D341Med (cell line): Measurements from ENCODE around the gene CIAO2A.
A peak's percentile ranks its signal among the peaks of the same experiment; 100 is the strongest.
"Not testable (repeated sequence)": the region's sequence is repeated elsewhere in the genome, so short reads cannot be mapped to it uniquely, and the experiment has no call there.

Experiments used
- DNase-seq: peaks from one replicate; pipeline ENCODE4 v3.0.0; 2012; ENCODE audit warnings: low spot score

CIAO2A gene

GRCh38 chr15:64070965-64071851, 22.4 kb downstream of the CIAO2A start:
- no peak for DNase-seq

- no peak for DNase-seq
These were observed 23.5 kb downstream of the CIAO2A start for GRCh38 chr15:64070106-64070505.

GRCh38 chr15:64068133-64068532, 25.5 kb downstream of the CIAO2A start:
- DNase-seq = no peak

- peak; percentile 84 for DNase-seq
These were observed 26.0 kb downstream of the CIAO2A start for GRCh38 chr15:64067564-64068030.

- no peak for DNase-seq
These were observed 27.2 kb downstream of the CIAO2A start for GRCh38 chr15:64066451-64066850.

GRCh38 chr15:64060716-64061115, 32.9 kb downstream of the CIAO2A start:
- DNase-seq = no peak

- not testable (repeated sequence) for DNase-seq
These were observed 34.5 kb downstream of the CIAO2A start for GRCh38 chr15:64059104-64059503.

- no peak for DNase-seq
These were observed 35.4 kb downstream of the CIAO2A start for GRCh38 chr15:64058279-64058678.

GRCh38 chr15:64053674-64054073, 40.0 kb downstream of the CIAO2A start:
- DNase-seq = not testable (repeated sequence)

GRCh38 chr15:64052925-64053491, 40.6 kb downstream of the CIAO2A start:
- no peak for DNase-seq

GRCh38 chr15:64051407-64052259, 42.0 kb downstream of the CIAO2A start:
- DNase-seq = no peak

- no peak for DNase-seq
These were observed 42.6 kb downstream of the CIAO2A start for GRCh38 chr15:64051093-64051402.

- no peak for DNase-seq
These were observed 43.2 kb downstream of the CIAO2A start for GRCh38 chr15:64050281-64051092.

- no peak for DNase-seq
These were observed 44.7 kb downstream of the CIAO2A start for GRCh38 chr15:64048781-64049460.

- peak; percentile 97 for DNase-seq
These were observed 47.1 kb downstream of the CIAO2A start, which contains the start of gene DAPK2 for GRCh38 chr15:64046421-64047153. TSS of gene DAPK2 (minus strand) at chr15:64046485. CDS start at chr15:64040261, 6,224 bp downstream.

GRCh38 chr15:64045774-64046420, 47.7 kb downstream of the CIAO2A start:
- DNase-seq = no peak

GRCh38 chr15:64045101-64045435, 48.6 kb downstream of the CIAO2A start:
- no peak for DNase-seq

- DNase-seq = no peak
These were observed 49.1 kb downstream of the CIAO2A start for GRCh38 chr15:64044300-64045100.
